GM12878 (cell line): ENCODE measurements around the gene GSTO1. TPM values are rescaled to one million over a fixed set of nuclear protein-coding genes. Genes with fewer than 3 reads are reported as not detected.

ENCODE experiments used
- ATAC-seq: fragments of 200-7000 bp; cut with Tn5 transposase; 3 replicates; pipeline ENCODE4 v1.9.1; 2020; ENCODE audit warnings: mild to moderate bottlenecking, moderate library complexity
- BruUV-seq: library from RNA; stranded (reverse); fragments of 400-500 nt; replicated peaks from 2 replicates; lab custom pipeline; 2021; lab: Mats Ljungman, UMichigan
- CTCF ChIA-PET: fragments of 300-600 bp; sonication (Branson Sonifier 250); formaldehyde crosslinking; extraction: SDS; loops from one replicate; lab custom pipeline; 2021; ENCODE audit warnings: inconsistent platforms; lab: Yijun Ruan, JAX
- POLR2A ChIA-PET: fragments of 350-600 bp; formaldehyde crosslinking; extraction: SDS; loops from one replicate; lab custom pipeline; 2021; ENCODE audit warnings: inconsistent platforms; lab: Charles Lee
- RAD21 ChIA-PET: fragments of 300-600 bp; sonication (Branson Sonifier 250); formaldehyde crosslinking; loops from one replicate; lab custom pipeline; 2023; ENCODE audit warnings: antibody characterized with exemption; ENCODE audit not compliant: unreplicated experiment; lab: Charles Lee
- SMC1A ChIA-PET: fragments of 300-600 bp; sonication (Branson Sonifier 250); formaldehyde crosslinking; loops from one replicate; lab custom pipeline; 2023; ENCODE audit not compliant: unreplicated experiment, uncharacterized antibody; lab: Charles Lee
- DNase-seq: peaks from one replicate; pipeline ENCODE4 v3.0.0-alpha.2; 2011; ENCODE audit warnings: low read depth, low spot score
- FAIRE-seq: peaks from 3 replicates; lab custom pipeline; 2011; peaks lifted over from hg19 to GRCh38; lab: Jason Lieb, UNC
- H2AFZ ChIP-seq: 2 replicates; pipeline ENCODE4 v1.6.0; 2011; ENCODE audit warnings: low read depth, low read length, control low read depth; ENCODE audit not compliant: control insufficient read depth
- H3K27ac ChIP-seq: 2 replicates; pipeline ENCODE4 v1.5.1; 2011; ENCODE audit warnings: control low read depth; ENCODE audit not compliant: control insufficient read depth, insufficient read depth
- H3K27me3 ChIP-seq, 2 experiments: replicated peaks in 1 of 2; 2 replicates each; pipeline versions ENCODE4 v1.6.0 to v1.6.1; 2011; ENCODE audit warnings: low read length in 1 of 2; ENCODE audit not compliant: control insufficient read depth in 2 of 2, insufficient read depth in 2 of 2
- H3K36me3 ChIP-seq, 2 experiments: 2 replicates each; pipeline ENCODE4 v1.5.1; 2011; ENCODE audit warnings: low read length in 1 of 2; ENCODE audit not compliant: control insufficient read depth in 2 of 2, insufficient read depth in 2 of 2
- H3K4me1 ChIP-seq: 2 replicates; pipeline ENCODE4 v1.6.1; 2011; ENCODE audit warnings: mild to moderate bottlenecking, low read length, moderate library complexity, mixed read lengths; ENCODE audit not compliant: control insufficient read depth, insufficient read depth
- H3K4me2 ChIP-seq: 2 replicates; pipeline ENCODE4 v1.6.0; 2011; ENCODE audit warnings: control low read depth; ENCODE audit not compliant: control insufficient read depth, insufficient read depth
- H3K4me3 ChIP-seq: fragments of 200-600 bp; sonication (generic); 2 replicates; pipeline ENCODE4 v1.5.1; 2016
- H3K79me2 ChIP-seq: 2 replicates; pipeline ENCODE4 v1.6.0; 2011; ENCODE audit warnings: low read length; ENCODE audit not compliant: control insufficient read depth, insufficient read depth
- H3K9ac ChIP-seq: 2 replicates; pipeline ENCODE4 v1.8.0; 2011; ENCODE audit warnings: low read length, control low read depth, mixed read lengths; ENCODE audit not compliant: control insufficient read depth, insufficient read depth
- H3K9me3 ChIP-seq: replicated peaks from 3 replicates; pipeline ENCODE4 v1.5.1; 2011; ENCODE audit warnings: mild to moderate bottlenecking, low read length; ENCODE audit not compliant: control insufficient read depth, insufficient read depth
- H4K20me1 ChIP-seq: 2 replicates; pipeline ENCODE4 v1.6.0; 2011; ENCODE audit not compliant: control insufficient read depth, insufficient read depth
- BRCA1 ChIP-seq: IDR thresholded peaks from 2 replicates; pipeline ENCODE4 v1.6.1; 2011; ENCODE audit warnings: low read depth, low read length, improper control_type of control experiment
- FOXK2 ChIP-seq: fragments of 450-650 bp; IDR thresholded peaks from 2 replicates; pipeline ENCODE4 v1.6.1; 2017; ENCODE audit warnings: mild to moderate bottlenecking, moderate library complexity
- NRF1 ChIP-seq: conservative IDR thresholded peaks from 2 replicates; pipeline ENCODE4 v1.6.1; 2011; ENCODE audit warnings: mild to moderate bottlenecking, low read depth, low read length, improper control_type of control experiment
- USF1 ChIP-seq: IDR thresholded peaks from 2 replicates; pipeline ENCODE4 v1.6.1; 2011; ENCODE audit warnings: borderline replicate concordance, low read depth, mild to moderate bottlenecking, moderate library complexity, mixed read lengths, low read length; ENCODE audit not compliant: insufficient read depth; ENCODE audit errors: extremely low read length
- ZBTB4 ChIP-seq: fragments of 450-650 bp; formaldehyde crosslinking; IDR thresholded peaks from 2 replicates; pipeline ENCODE4 v1.4.0; 2022; ENCODE audit warnings: mild to moderate bottlenecking, moderate library complexity
- WGBS: methylation state at CpG from one replicate; pipeline ENCODE4 v1.1.6; 2016; ENCODE audit warnings: low lambda C conversion rate; ENCODE audit not compliant: insufficient replicate concordance, insufficient coverage; ENCODE audit errors: missing lambda C conversion rate; 5-methylcytosine and 5-hydroxymethylcytosine counted together
- in situ Hi-C: fragments of 300-500 bp; cut with MboI; formaldehyde crosslinking; loops from 9 replicates; pipeline ENCODE4 v1.14.3; 2018; ENCODE audit warnings: mixed read lengths
- intact Hi-C: fragments of 100-400 bp; cut with micrococcal nuclease; formaldehyde crosslinking; loops from one replicate; pipeline ENCODE4 v1.14.2; 2022; ENCODE audit not compliant: unreplicated experiment
- polyA plus RNA-seq, 11 experiments: library from polyadenylated mRNA; depleted of rRNA in 4 of 11; unstranded in 6 of 11; stranded (reverse) in 5 of 11; fragments of >200 nt; fragmentation: Nextera tagmentation in 4 of 11; fragmentation: Illumina TruSeq in 1 of 11; extraction: Ambion mirVana in 4 of 11; extraction: Trizol in 1 of 11; gene quantifications; 1 replicate in 1 of 11; 2 replicates in 10 of 11; pipeline versions ENCODE4 v1.2.1 to v1.2.3, GENCODE V29; 2011 to 2016; ENCODE audit warnings: inconsistent platforms in 2 of 11, missing spikeins in 2 of 11, low read depth in 1 of 11
- total RNA-seq, 4 experiments: library from RNA; depleted of rRNA in 3 of 4; stranded (reverse); fragments of >200 nt in 3 of 4; fragmentation: Illumina TruSeq in 1 of 4; extraction: Trizol in 1 of 4; gene quantifications; 2 replicates each; pipeline versions ENCODE4 v1.2.1 to v1.2.3, GENCODE V29; 2013 to 2021

The GSTO1 gene
- total and polyA plus RNA-seq, 10 of the 15 experiments (the other 5 are each of a cell fraction or from before 2014, with no cell fraction given) = 53.1 to 197 (median 112) TPM

DNA sequence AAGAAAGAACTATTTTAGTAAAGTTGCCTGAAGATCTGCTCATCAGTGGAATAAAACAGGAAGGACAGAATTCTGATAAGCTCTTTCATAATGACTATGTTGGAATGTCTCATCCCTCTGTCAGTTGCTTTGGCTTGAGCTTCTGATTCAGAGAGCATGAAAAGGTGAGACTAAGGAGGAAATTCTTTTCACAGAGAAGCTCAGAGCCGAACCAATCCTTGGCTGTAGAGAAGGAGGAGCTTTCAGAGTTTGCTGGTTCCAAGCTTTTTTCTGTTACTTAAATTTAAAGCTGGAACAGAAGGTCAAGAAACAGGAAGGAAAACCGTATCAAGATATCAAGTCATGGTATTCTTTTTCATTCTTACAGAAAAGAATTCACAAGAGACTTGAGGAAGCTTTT lies 38.3 kb downstream of the GSTO1 start:
- no TSS peak for BruUV-seq
- CTCF ChIA-PET = interaction anchor here (0.6 to 12.8 kb wide), 13 partner anchors 10 to 405 kb away, joined by 3 to 333 read pairs (median 11); partner anchors contain the start of genes CFAP58, GSTO1 and ITPRIP
- RAD21 ChIA-PET = interaction anchor here (0.8 to 5.0 kb wide), 7 partner anchors 10 to 404 kb away, joined by 3 to 55 read pairs (median 3); no protein-coding TSS in a partner anchor
- intact Hi-C loops = loop anchor here (10.0 kb wide), 1 partner anchor 192 kb away; no protein-coding TSS in a partner anchor
- DNase-seq (no peak), FAIRE-seq (no peak), ATAC-seq (no peak)
- H3K27ac ChIP-seq = no peak overlapping the region
- H2AFZ ChIP-seq = no peak overlapping the region
- H3K27me3 ChIP-seq = peaks cover 0 to 1% of the 10 kb centered on the region in 2 experiments; a peak in 2 of 4 replicates
- in situ Hi-C loops = loop anchor here (10.0 kb wide), 1 partner anchor 52 kb away; no protein-coding TSS in a partner anchor
- TF ChIP-seq BRCA1 (no peak), USF1 (no peak), FOXK2 (no peak), NRF1 (no peak), ZBTB4 (CRISPR knock-in tag) (no peak)
- H3K9ac ChIP-seq = no peak overlapping the region
- POLR2A ChIA-PET = interaction anchor here (0.5 kb wide), 1 partner anchor 53 kb away, joined by 4 read pairs; no protein-coding TSS in a partner anchor
- 6% methylated on average over 2 of the region's 2 CpGs for WGBS
- H3K4me3 ChIP-seq = no peak overlapping the region
- no peaks in the 10 kb centered on the region for H3K9me3 ChIP-seq
- H3K79me2 ChIP-seq = no peaks in the 10 kb centered on the region
- H4K20me1 ChIP-seq = no peaks in the 10 kb centered on the region
- no peaks in the 10 kb centered on the region for H3K4me1 ChIP-seq
- H3K4me2 ChIP-seq = no peak overlapping the region
- SMC1A ChIA-PET = interaction anchor here (0.7 to 7.9 kb wide), 10 partner anchors 10 to 405 kb away, joined by 3 to 90 read pairs (median 4); no protein-coding TSS in a partner anchor
- H3K36me3 ChIP-seq = no peaks in the 10 kb centered on the region
